ENCODE measurements around the gene GATAD1. TPM values are rescaled to one million over a fixed set of nuclear protein-coding genes. Genes with fewer than 3 reads are reported as not detected.

GATAD1 gene
- total RNA-seq, 1 donor: 23.3 TPM

DNA sequence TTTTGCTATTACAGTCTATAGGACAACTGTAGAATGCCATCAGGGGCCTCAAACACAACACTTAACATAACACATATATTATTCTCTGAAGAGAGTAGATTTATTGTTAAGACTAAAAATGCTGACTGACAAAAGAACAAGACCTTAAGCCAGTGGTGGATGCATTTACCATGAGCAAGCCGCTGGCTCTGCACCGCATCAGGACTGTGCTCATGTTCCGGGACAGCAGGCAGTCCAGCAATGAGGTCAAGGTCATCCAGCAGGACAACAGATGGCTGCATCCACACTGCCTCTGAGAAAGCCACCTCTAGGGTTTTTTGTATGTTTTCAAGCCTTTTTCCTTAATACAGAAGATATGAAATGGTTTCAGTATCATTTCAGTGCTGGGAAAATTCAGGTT lies 57.3 kb downstream of the GATAD1 start:
- TF ChIP-seq, protein P1, sequence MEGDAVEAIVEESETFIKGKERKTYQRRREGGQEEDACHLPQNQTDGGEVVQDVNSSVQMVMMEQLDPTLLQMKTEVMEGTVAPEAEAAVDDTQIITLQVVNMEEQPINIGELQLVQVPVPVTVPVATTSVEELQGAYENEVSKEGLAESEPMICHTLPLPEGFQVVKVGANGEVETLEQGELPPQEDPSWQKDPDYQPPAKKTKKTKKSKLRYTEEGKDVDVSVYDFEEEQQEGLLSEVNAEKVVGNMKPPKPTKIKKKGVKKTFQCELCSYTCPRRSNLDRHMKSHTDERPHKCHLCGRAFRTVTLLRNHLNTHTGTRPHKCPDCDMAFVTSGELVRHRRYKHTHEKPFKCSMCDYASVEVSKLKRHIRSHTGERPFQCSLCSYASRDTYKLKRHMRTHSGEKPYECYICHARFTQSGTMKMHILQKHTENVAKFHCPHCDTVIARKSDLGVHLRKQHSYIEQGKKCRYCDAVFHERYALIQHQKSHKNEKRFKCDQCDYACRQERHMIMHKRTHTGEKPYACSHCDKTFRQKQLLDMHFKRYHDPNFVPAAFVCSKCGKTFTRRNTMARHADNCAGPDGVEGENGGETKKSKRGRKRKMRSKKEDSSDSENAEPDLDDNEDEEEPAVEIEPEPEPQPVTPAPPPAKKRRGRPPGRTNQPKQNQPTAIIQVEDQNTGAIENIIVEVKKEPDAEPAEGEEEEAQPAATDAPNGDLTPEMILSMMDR (IDR thresholded peaks at IDR 0.05; ENCODE audit: insufficient read depth, low read depth, low read length): no peak
- DNase-seq (ENCODE audit: low read depth): no peak
- H3K4me3 ChIP-seq (ENCODE audit: low read depth, low read length): no peak overlapping the region

DNA sequence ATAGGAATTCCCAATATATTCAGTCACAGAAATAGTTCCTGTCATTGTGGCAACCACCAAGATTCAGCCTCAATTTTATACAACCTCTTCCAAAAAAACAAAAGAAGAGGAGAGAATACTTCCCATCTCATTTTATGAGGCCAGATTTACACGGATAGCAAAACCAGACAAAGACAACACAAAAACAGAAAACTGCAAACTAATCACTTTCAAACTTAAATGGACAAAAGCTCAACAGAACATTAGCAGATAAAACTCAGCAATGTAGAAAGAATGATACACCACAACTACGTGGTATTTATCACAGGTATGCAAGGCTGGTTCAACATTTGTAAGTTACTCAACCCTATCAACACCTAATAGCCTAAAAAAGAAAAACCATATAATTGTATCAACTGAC lies 59.1 kb downstream of the GATAD1 start:
- TF ChIP-seq, protein P1 (IDR thresholded peaks at IDR 0.05; ENCODE audit: insufficient read depth, low read depth, low read length): no peak
- no peak overlapping the region for H3K4me3 ChIP-seq (ENCODE audit: low read depth, low read length)
- no peak for DNase-seq (ENCODE audit: low read depth)

DNA sequence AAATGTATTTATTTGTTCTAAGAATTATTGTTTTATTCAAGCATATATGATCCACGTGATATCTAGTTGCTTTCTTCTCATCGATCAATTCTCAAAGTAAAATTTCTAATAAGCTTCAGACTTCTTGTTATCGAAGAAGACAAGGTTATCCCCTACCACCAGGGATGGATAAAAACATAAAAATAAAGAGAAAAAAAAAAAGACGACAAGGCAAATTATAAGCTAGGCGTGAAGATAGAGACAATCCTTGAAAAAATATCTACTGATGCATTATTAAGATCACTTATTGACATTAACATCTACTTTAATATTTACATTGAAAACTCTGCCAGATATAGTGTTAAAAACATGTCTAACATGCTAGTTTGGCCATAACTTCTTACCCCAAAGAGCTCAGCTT lies 61.7 kb downstream of the GATAD1 start:
- H3K4me3 ChIP-seq (ENCODE audit: low read depth, low read length): no peak overlapping the region
- DNase-seq (ENCODE audit: low read depth): no peak
- TF ChIP-seq, protein P1 (IDR thresholded peaks at IDR 0.05; ENCODE audit: insufficient read depth, low read depth, low read length): no peak

Other genes starting within 250 kb of the GATAD1 start
- gene KRIT1, start 201.6 kb upstream of the GATAD1 start, total RNA-seq: 39.0 and 44.9 TPM in 2 replicates
- gene ANKIB1, start 201.5 kb upstream of the GATAD1 start, total RNA-seq: 58.0 and 91.1 TPM in 2 replicates
- gene ERVW-1, start 30.5 kb downstream of the GATAD1 start, total RNA-seq: not detected in 2 replicates
- gene PEX1, start 81.0 kb downstream of the GATAD1 start, total RNA-seq: 17.1 and 30.2 TPM in 2 replicates
- gene RBM48, start 81.3 kb downstream of the GATAD1 start, total RNA-seq: 5.8 and 9.9 TPM in 2 replicates
- 16.4 and 26.3 TPM in 2 replicates for gene FAM133B, start 142.9 kb downstream of the GATAD1 start, total RNA-seq

Data from fibroblast of villous mesenchyme (primary cell).